Measurements from ENCODE around the gene TRIM15.

Gene TRIM15

GRCh38 chr6:30188541-30188940 lies 25.2 kb downstream of the TRIM15 start:
- H3K27ac ChIP-seq (ENCODE audit: extremely low read depth, low read depth, low read length) = no peak overlapping the region
- CTCF ChIA-PET = interaction anchor here (1.7 kb wide), 1 partner anchor 535 kb away, joined by 3 read pairs; no protein-coding TSS in a partner anchor
- peaks cover 18 to 79% of the 10 kb centered on the region in 2 experiments for H3K36me3 ChIP-seq (ENCODE audit: control insufficient read depth in 2 of 2, insufficient read depth in 1 of 2, low read length in 2 of 2)
- no peak overlapping the region for H3K4me3 ChIP-seq (ENCODE audit: low read depth, low read length)
- TF ChIP-seq BCL11A (tag by site-specific recombination; IDR thresholded peaks at IDR 0.05; ENCODE audit: low read depth) (no peak), ZNF658 (tag by site-specific recombination; IDR thresholded peaks at IDR 0.05) (no peak), ZNF837 (tag by site-specific recombination; IDR thresholded peaks at IDR 0.05) (no peak), ZNF777 (tag by site-specific recombination; IDR thresholded peaks at IDR 0.05; ENCODE audit: borderline replicate concordance) (no peak), TSHZ1 (tag by site-specific recombination; IDR thresholded peaks at IDR 0.05; ENCODE audit: borderline replicate concordance) (no peak), ZNF140 (tag by site-specific recombination; IDR thresholded peaks at IDR 0.05) (no peak), ZNF830 (tag by site-specific recombination; IDR thresholded peaks at IDR 0.05; ENCODE audit: low read depth) (no peak), ZBTB11 (tag by site-specific recombination; conservative IDR thresholded peaks at IDR 0.05; ENCODE audit: low read depth) (no peak), PATZ1 (tag by site-specific recombination; IDR thresholded peaks at IDR 0.05) (no peak), REPIN1 (tag by site-specific recombination; IDR thresholded peaks at IDR 0.05; ENCODE audit: low read depth) (no peak), ZBTB20 (tag by site-specific recombination; IDR thresholded peaks at IDR 0.05) (no peak), ZNF114 (tag by site-specific recombination; IDR thresholded peaks at IDR 0.05) (no peak), ZFP41 (tag by site-specific recombination; IDR thresholded peaks at IDR 0.05; ENCODE audit: borderline replicate concordance) (no peak), ZNF248 (tag by site-specific recombination; IDR thresholded peaks at IDR 0.05) (no peak), HOXA7 (CRISPR knock-in tag; IDR thresholded peaks at IDR 0.05; ENCODE audit: borderline replicate concordance) (no peak), ZNF37A (tag by site-specific recombination; IDR thresholded peaks at IDR 0.05) (no peak), ZNF785 (tag by site-specific recombination; IDR thresholded peaks at IDR 0.05) (no peak)
- POLR2A ChIA-PET = no interaction called here
- H3K9me3 ChIP-seq (ENCODE audit: control insufficient read depth, insufficient read depth, low read depth, low read length) = no peaks in the 10 kb centered on the region
- H3K4me1 ChIP-seq (ENCODE audit: control insufficient read depth, insufficient read depth, low read length) = no peaks in the 10 kb centered on the region

GRCh38 chr6:30192076-30192475 lies 28.7 kb downstream of the TRIM15 start:
- Histone ChIP-seq H3K9me3 (ENCODE audit: control insufficient read depth, insufficient read depth, low read depth, low read length) (no peaks in the 10 kb centered on the region), H3K36me3 (ENCODE audit: control insufficient read depth in 2 of 2, insufficient read depth in 1 of 2, low read length in 2 of 2) (peaks cover 16 to 82% of the 10 kb centered on the region in 2 experiments), H3K27ac (ENCODE audit: extremely low read depth, low read depth, low read length) (no peak overlapping the region), H3K4me3 (ENCODE audit: low read depth, low read length) (no peak overlapping the region), H3K4me1 (ENCODE audit: control insufficient read depth, insufficient read depth, low read length) (0 out of 2 replicates have a peak, but pooled peaks cover 3% of the 10 kb centered on the region)
- CTCF ChIA-PET = interaction anchor here (1.5 kb wide), 1 partner anchor 62 kb away, joined by 3 read pairs; no protein-coding TSS in a partner anchor
- POLR2A ChIA-PET = no interaction called here
- TF ChIP-seq ZNF473 (tag by site-specific recombination; IDR thresholded peaks at IDR 0.05) = no peak
- TF ChIP-seq ZNF18 (tag by site-specific recombination; IDR thresholded peaks at IDR 0.05) = no peak
- TF ChIP-seq ZNF221 (tag by site-specific recombination; IDR thresholded peaks at IDR 0.05; ENCODE audit: borderline replicate concordance) = no peak
- TF ChIP-seq ZNF623 (tag by site-specific recombination; IDR thresholded peaks at IDR 0.05) = no peak
- no peak for TF ChIP-seq ZNF596 (tag by site-specific recombination; IDR thresholded peaks at IDR 0.05)
- TF ChIP-seq ZNF645 (tag by site-specific recombination; IDR thresholded peaks at IDR 0.05) = no peak
- no peak for TF ChIP-seq ZFP37 (tag by site-specific recombination; IDR thresholded peaks at IDR 0.05)
- no peak for TF ChIP-seq ZNF350 (tag by site-specific recombination; IDR thresholded peaks at IDR 0.05)

Measured in HEK293 (cell line).